Stomach (tissue), 9 donors: Measurements from ENCODE around the gene NFATC4. TPM values are rescaled to one million over a fixed set of nuclear protein-coding genes. Genes with fewer than 3 reads are reported as not detected.

Source experiments
- DNase-seq, 2 donors: peaks; one replicate each; pipeline versions ENCODE4 v3.0.0 to v3.0.0-alpha.2; 2013 to 2019
- H3K27ac ChIP-seq, 5 donors: fragments of 200-600 bp in 4 of 5; sonication (generic) in 4 of 5; one replicate each; pipeline ENCODE4 v1.5.1; 2013 to 2019; ENCODE audit warnings: mild to moderate bottlenecking in 1 of 5, moderate library complexity in 1 of 5
- H3K27me3 ChIP-seq, 3 donors: fragments of 200-600 bp; sonication (generic); one replicate each; pipeline ENCODE4 v1.5.1; 2017 to 2019; ENCODE audit warnings: mixed run types in 1 of 3
- H3K36me3 ChIP-seq, 4 donors: fragments of 200-600 bp; sonication (generic); 1 replicate in 3 of 4; 2 replicates in 1 of 4; pipeline ENCODE4 v1.5.1; 2016 to 2019
- H3K4me1 ChIP-seq, 4 donors: fragments of 200-600 bp; sonication (generic); one replicate each; pipeline ENCODE4 v1.5.1; 2016 to 2019
- H3K4me3 ChIP-seq, 4 donors: fragments of 200-600 bp; sonication (generic) in 3 of 4; one replicate each; pipeline ENCODE4 v1.5.1; 2016 to 2019; ENCODE audit warnings: mild to moderate bottlenecking in 1 of 4
- H3K9me3 ChIP-seq, 4 donors: fragments of 200-600 bp; sonication (generic); one replicate each; pipeline ENCODE4 v1.5.1; 2016 to 2019
- EP300 ChIP-seq: sonication (generic); formaldehyde crosslinking; IDR thresholded peaks from one replicate; pipeline ENCODE4 v1.6.1; 2017; ENCODE audit warnings: antibody characterized with exemption
- POLR2A ChIP-seq, 4 donors: fragments of 450-650 bp; IDR thresholded peaks; one replicate each; pipeline ENCODE4 v1.6.1; 2016; ENCODE audit warnings: antibody characterized with exemption in 4 of 4, control low read depth in 2 of 4, mild to moderate bottlenecking in 1 of 4, moderate library complexity in 1 of 4
- POLR2AphosphoS5 ChIP-seq, 3 donors: sonication (generic); formaldehyde crosslinking; IDR thresholded peaks; one replicate each; pipeline ENCODE4 v1.6.1; 2016; ENCODE audit warnings: antibody characterized with exemption in 3 of 3
- WGBS, 5 donors: extraction: QIAGEN DNeasy Blood & Tissue Kit in 3 of 5; methylation state at CpG; one replicate each; pipeline versions ENCODE4 v1.1.5 to v1.1.7; 2013 to 2018; 5-methylcytosine and 5-hydroxymethylcytosine counted together
- intact Hi-C: fragments of 100-400 bp; cut with DNase I; formaldehyde crosslinking; loops from one replicate; pipeline ENCODE4 v1.15.1; 2023; ENCODE audit warnings: low total_unique reads
- polyA plus RNA-seq, 3 donors: library from polyadenylated mRNA; stranded (reverse); fragments of 200-250 nt; gene quantifications; one replicate each; pipeline ENCODE4 v1.2.3, GENCODE V29; 2013
- total RNA-seq, 5 donors: library from RNA; depleted of rRNA; stranded (reverse); fragments of >200 nt; gene quantifications; one replicate each; pipeline versions ENCODE4 v1.1.0 to v1.2.3, GENCODE V29; 2014 to 2016
- TF ChIP-seq, protein P1 (sequence below), 7 experiments: fragments of 450-650 bp in 4 of 7; fragments of 200-600 bp in 3 of 7; sonication (generic) in 3 of 7; IDR thresholded peaks; one replicate each; pipeline ENCODE4 v1.5.1; 2016 to 2019; ENCODE audit warnings: antibody characterized with exemption in 7 of 7, control low read depth in 2 of 7, mild to moderate bottlenecking in 1 of 7
- donor health status: healthy with polysubstance abuse.
- donor health status: Bipolar disorder and iron deficiency.
- donor health status: healthy.

The NFATC4 gene
- total and polyA plus RNA-seq, 8 donors, result 20.1 to 119 (median 57.9) TPM

- no peak overlapping the region for H3K27ac ChIP-seq
- H3K36me3 ChIP-seq, result peaks cover 0 to 37% (median 24%) of the 10 kb centered on the region in 4 donors
- TF ChIP-seq, protein P1, sequence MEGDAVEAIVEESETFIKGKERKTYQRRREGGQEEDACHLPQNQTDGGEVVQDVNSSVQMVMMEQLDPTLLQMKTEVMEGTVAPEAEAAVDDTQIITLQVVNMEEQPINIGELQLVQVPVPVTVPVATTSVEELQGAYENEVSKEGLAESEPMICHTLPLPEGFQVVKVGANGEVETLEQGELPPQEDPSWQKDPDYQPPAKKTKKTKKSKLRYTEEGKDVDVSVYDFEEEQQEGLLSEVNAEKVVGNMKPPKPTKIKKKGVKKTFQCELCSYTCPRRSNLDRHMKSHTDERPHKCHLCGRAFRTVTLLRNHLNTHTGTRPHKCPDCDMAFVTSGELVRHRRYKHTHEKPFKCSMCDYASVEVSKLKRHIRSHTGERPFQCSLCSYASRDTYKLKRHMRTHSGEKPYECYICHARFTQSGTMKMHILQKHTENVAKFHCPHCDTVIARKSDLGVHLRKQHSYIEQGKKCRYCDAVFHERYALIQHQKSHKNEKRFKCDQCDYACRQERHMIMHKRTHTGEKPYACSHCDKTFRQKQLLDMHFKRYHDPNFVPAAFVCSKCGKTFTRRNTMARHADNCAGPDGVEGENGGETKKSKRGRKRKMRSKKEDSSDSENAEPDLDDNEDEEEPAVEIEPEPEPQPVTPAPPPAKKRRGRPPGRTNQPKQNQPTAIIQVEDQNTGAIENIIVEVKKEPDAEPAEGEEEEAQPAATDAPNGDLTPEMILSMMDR (IDR thresholded peaks at IDR 0.05), result no peak
- TF ChIP-seq POLR2AphosphoS5 (IDR thresholded peaks at IDR 0.05) (no peak), POLR2A (IDR thresholded peaks at IDR 0.05) (no peak), EP300 (no peak)
- no peaks in the 10 kb centered on the region for H3K4me1 ChIP-seq
- 67 to 75% (median 71%) methylated on average over 7 of the region's 7 CpGs for WGBS, 5 donors
- no peak overlapping the region for H3K4me3 ChIP-seq
- no peaks in the 10 kb centered on the region for H3K27me3 ChIP-seq
- DNase-seq, result no peak
- H3K9me3 ChIP-seq, result no peaks in the 10 kb centered on the region
- intact Hi-C loops, result no loop called here
These were observed 11.3 kb downstream of the NFATC4 start for GRCh38 chr14:24378981-24379906.

DNA sequence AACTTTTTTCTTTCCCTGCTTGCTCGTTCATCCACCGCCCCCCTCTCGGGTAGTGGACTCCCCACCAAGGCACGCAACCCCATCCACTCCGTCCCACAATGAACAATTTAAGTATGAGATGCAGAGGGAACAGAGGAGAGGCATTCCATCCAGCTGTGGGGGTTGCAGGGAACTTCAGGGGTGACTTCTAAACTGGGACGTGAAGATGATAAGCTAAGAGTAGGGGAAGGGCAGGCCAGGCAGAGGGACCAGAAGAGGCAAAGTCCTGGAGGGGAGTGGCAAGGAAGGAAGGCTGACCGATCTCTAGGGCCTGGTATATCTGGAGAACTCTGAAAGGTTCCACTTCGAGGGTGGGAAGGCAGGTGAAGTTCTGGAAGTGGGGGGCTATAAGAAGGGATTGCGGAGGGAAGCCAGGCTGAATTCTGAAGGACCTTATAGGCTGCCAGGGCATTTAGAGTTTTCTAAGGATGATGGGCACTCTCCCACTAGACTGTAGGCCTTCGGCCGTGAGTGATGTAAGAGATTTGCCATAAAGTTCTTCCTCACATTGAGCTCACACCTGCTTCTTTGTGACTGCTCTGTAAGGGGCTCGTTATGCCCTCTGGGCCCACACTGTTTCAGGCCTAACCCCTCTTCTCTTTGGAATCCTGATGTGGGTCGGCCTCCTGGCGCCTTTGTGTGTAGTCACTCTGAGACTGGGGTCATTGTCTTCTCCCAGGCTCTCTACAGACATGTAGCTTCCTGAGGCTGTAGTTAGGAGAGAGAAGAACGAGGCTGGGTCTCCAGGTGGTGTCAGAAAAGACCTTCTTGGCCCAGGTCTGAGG lies 12.1 kb downstream of the NFATC4 start:
- peak in 1 of 2 donors; percentile 16 for DNase-seq
- WGBS, 5 donors, result 76 to 85% (median 81%) methylated on average over 15 of the region's 15 CpGs
- TF ChIP-seq EP300 (no peak), POLR2AphosphoS5 (IDR thresholded peaks at IDR 0.05) (no peak), POLR2A (IDR thresholded peaks at IDR 0.05) (no peak)
- TF ChIP-seq, protein P1 (IDR thresholded peaks at IDR 0.05), result no peak
- H3K36me3 ChIP-seq, result peaks cover 0 to 28% (median 18%) of the 10 kb centered on the region in 4 donors
- H3K4me1 ChIP-seq, result no peaks in the 10 kb centered on the region
- no peak overlapping the region for H3K4me3 ChIP-seq
- no peaks in the 10 kb centered on the region for H3K9me3 ChIP-seq
- intact Hi-C loops, result no loop called here
- H3K27ac ChIP-seq, result no peak overlapping the region
- H3K27me3 ChIP-seq, result no peaks in the 10 kb centered on the region

DNA sequence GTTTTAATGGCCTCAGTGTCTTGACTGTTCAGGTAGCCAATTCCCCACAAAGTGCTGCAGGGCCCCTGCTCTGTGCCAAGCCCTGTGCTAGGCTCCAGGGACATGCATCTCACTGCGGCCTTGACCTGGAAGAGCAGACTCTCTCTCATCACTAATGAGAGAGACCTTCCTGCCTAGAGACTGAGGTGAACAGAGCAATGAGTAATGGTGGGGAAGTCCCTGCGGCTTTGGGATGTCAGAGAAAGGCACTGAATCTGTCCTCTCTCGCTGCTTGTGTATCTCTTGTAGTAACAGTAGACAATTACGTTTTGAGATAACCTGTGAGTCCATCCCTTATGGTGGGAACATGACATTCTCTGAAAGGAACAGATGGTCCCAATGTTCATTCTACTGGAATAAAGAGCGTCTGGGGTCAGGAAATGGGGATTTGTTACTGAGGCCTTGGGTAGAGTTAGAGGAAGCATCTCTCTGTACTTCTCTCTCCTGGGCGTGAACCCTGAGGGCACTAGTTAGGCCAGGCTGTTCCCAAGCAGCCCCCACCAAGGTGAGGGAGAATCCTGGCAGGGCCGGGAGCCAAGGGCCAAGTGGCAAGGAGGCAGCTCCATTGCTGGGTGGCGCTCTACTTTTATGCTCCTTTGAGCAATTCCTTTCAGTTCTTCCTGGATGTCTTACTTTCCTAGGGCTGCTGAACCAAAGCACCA lies 13.5 kb downstream of the NFATC4 start:
- DNase-seq, result peak in 1 of 2 donors; percentile 8
- no peaks in the 10 kb centered on the region for H3K27me3 ChIP-seq
- H3K9me3 ChIP-seq, result no peaks in the 10 kb centered on the region
- TF ChIP-seq, protein P1 (IDR thresholded peaks at IDR 0.05), result no peak
- TF ChIP-seq EP300 (no peak), POLR2AphosphoS5 (IDR thresholded peaks at IDR 0.05) (no peak), POLR2A (IDR thresholded peaks at IDR 0.05) (no peak)
- WGBS, 5 donors, result 76 to 91% (median 88%) methylated on average over 8 of the region's 8 CpGs
- intact Hi-C loops, result no loop called here
- H3K4me3 ChIP-seq, result no peak overlapping the region
- no peak overlapping the region for H3K27ac ChIP-seq
- peaks cover 0 to 14% (median 7%) of the 10 kb centered on the region in 4 donors for H3K36me3 ChIP-seq
- peaks cover 0 to under 1% (median 0%) of the 10 kb centered on the region in 4 donors for H3K4me1 ChIP-seq

GRCh38 chr14:24382064-24382371 lies 14.0 kb downstream of the NFATC4 start:
- 69 to 83% (median 78%) methylated on average over 4 of the region's 4 CpGs for WGBS, 5 donors
- Histone ChIP-seq H3K4me1 (peaks cover 0 to 6% (median 0%) of the 10 kb centered on the region in 4 donors), H3K36me3 (peaks cover 0 to 9% (median 3%) of the 10 kb centered on the region in 4 donors), H3K27me3 (no peaks in the 10 kb centered on the region), H3K27ac (no peak overlapping the region), H3K4me3 (no peak overlapping the region), H3K9me3 (no peaks in the 10 kb centered on the region)
- intact Hi-C loops, result no loop called here
- DNase-seq, result peak in 1 of 2 donors; percentile 8
- TF ChIP-seq POLR2A (IDR thresholded peaks at IDR 0.05) (no peak), POLR2AphosphoS5 (IDR thresholded peaks at IDR 0.05) (no peak), EP300 (no peak)
- TF ChIP-seq, protein P1 (IDR thresholded peaks at IDR 0.05), result no peak
